HCT116 (cell line): ENCODE results near the gene MACROH2A1. TPM values are rescaled to one million over a fixed set of nuclear protein-coding genes. Genes with fewer than 3 reads are reported as not detected.

Source experiments
- ATAC-seq: fragments of 200-7000 bp; cut with Tn5 transposase; 2 replicates; pipeline ENCODE4 v1.9.1; 2020; ENCODE audit warnings: mild to moderate bottlenecking, moderate library complexity
- BruUV-seq: library from RNA; stranded (reverse); fragments of 400-500 nt; replicated peaks from 2 replicates; lab custom pipeline; 2021; lab: Mats Ljungman, UMichigan
- CTCF ChIA-PET: fragments of 300-600 bp; sonication (Branson Sonifier 250); formaldehyde crosslinking; loops from one replicate; lab custom pipeline; 2021; ENCODE audit warnings: antibody characterized with exemption; lab: Charles Lee
- POLR2A ChIA-PET: fragments of 300-600, 350-600 bp; sonication (Branson Sonifier 250); formaldehyde crosslinking; loops from one replicate; lab custom pipeline; 2021; ENCODE audit warnings: antibody characterized with exemption; lab: Charles Lee
- RAD21 ChIA-PET, 2 experiments: fragments of 300-600 bp; sonication (Branson Sonifier 250); formaldehyde crosslinking; loops; one replicate each; lab custom pipeline; 2023; ENCODE audit warnings: low total read pairs in 2 of 2; ENCODE audit not compliant: uncharacterized antibody in 2 of 2, unreplicated experiment in 2 of 2, low non-redundant PET in 1 of 2; lab: Charles Lee
- DNase-seq: peaks from one replicate; pipeline ENCODE4 v3.0.0-alpha.2; 2010; ENCODE audit warnings: low read depth, low spot score
- H2AFZ ChIP-seq: fragments of 200-600 bp; shearing (Covaris generic), sonication (generic); 2 replicates; pipeline ENCODE4 v1.6.1; 2017; ENCODE audit warnings: low read depth, mixed run types, mixed read lengths, antibody characterized with exemption, low read length; ENCODE audit not compliant: poor library complexity, severe bottlenecking
- H3K27ac ChIP-seq: 2 replicates; pipeline ENCODE4 v1.5.1; 2012; ENCODE audit warnings: low read depth, low read length
- H3K27me3 ChIP-seq: fragments of 200-600 bp; sonication (generic); 2 replicates; pipeline ENCODE4 v1.6.1; 2016; ENCODE audit warnings: mixed run types, low read length, mixed read lengths; ENCODE audit not compliant: insufficient read depth
- H3K36me3 ChIP-seq, 2 experiments: fragments of 200-500 bp in 1 of 2; fragments of 200-600 bp in 1 of 2; sonication (Bioruptor generic) in 1 of 2; sonication (generic) in 1 of 2; 2 replicates each; pipeline versions ENCODE4 v1.5.1 to v1.6.1; 2014 to 2016; ENCODE audit warnings: low read length in 2 of 2, inconsistent platforms in 1 of 2, mixed read lengths in 1 of 2, mixed run types in 1 of 2; ENCODE audit not compliant: insufficient read depth in 2 of 2, control insufficient read depth in 1 of 2
- H3K4me1 ChIP-seq, 2 experiments: fragments of 200-600 bp in 1 of 2; sonication (generic) in 1 of 2; 2 replicates each; pipeline versions ENCODE4 v1.5.1 to v1.6.1; 2012 to 2017; ENCODE audit warnings: low read length in 2 of 2, inconsistent platforms in 1 of 2, mild to moderate bottlenecking in 1 of 2, mixed read lengths in 1 of 2, mixed run types in 1 of 2, moderate library complexity in 1 of 2; ENCODE audit not compliant: insufficient read depth in 2 of 2, control insufficient read depth in 1 of 2
- H3K4me2 ChIP-seq: fragments of 200-600 bp; sonication (generic); 2 replicates; pipeline ENCODE4 v1.6.1; 2017; ENCODE audit warnings: mixed run types, low read length, mixed read lengths
- H3K4me3 ChIP-seq, 2 experiments: fragments of 200-600 bp in 1 of 2; sonication (generic) in 1 of 2; replicated peaks in 1 of 2; 2 replicates each; pipeline ENCODE4 v1.5.1; 2011 to 2016; ENCODE audit warnings: low read length in 2 of 2, control low read depth in 1 of 2, low read depth in 1 of 2, mild to moderate bottlenecking in 1 of 2, mixed read lengths in 1 of 2, mixed run types in 1 of 2
- H3K79me2 ChIP-seq: fragments of 200-600 bp; sonication (generic); 2 replicates; pipeline ENCODE4 v1.6.1; 2017; ENCODE audit warnings: mild to moderate bottlenecking, mixed run types, low read length, moderate library complexity, mixed read lengths; ENCODE audit not compliant: insufficient read depth
- H3K9ac ChIP-seq: fragments of 200-600 bp; sonication (generic); 2 replicates; pipeline ENCODE4 v1.6.1; 2016; ENCODE audit warnings: low read length, mixed read lengths
- H3K9me2 ChIP-seq: fragments of 200-600 bp; sonication (generic), shearing (Covaris generic); 2 replicates; pipeline ENCODE4 v1.6.1; 2017; ENCODE audit warnings: mixed run types, mild to moderate bottlenecking, moderate library complexity; ENCODE audit not compliant: insufficient read depth
- H3K9me3 ChIP-seq, 2 experiments: fragments of 200-500 bp in 1 of 2; fragments of 200-600 bp in 1 of 2; sonication (Bioruptor generic) in 1 of 2; sonication (generic) in 1 of 2; 2 replicates each; pipeline ENCODE4 v1.6.1; 2014 to 2017; ENCODE audit warnings: low read length in 2 of 2, mixed read lengths in 2 of 2, inconsistent platforms in 1 of 2, low read depth in 1 of 2, mild to moderate bottlenecking in 1 of 2, mixed run types in 1 of 2, moderate library complexity in 1 of 2; ENCODE audit not compliant: control insufficient read depth in 1 of 2, insufficient read depth in 1 of 2
- H4K20me1 ChIP-seq: fragments of 200-600 bp; sonication (generic), shearing (Covaris generic); 2 replicates; pipeline ENCODE4 v1.6.1; 2017; ENCODE audit warnings: mixed run types, mild to moderate bottlenecking, moderate library complexity; ENCODE audit not compliant: insufficient read depth
- ATF3 ChIP-seq: IDR thresholded peaks from 2 replicates; pipeline ENCODE4 v1.6.1; 2012
- CBX3 ChIP-seq: IDR thresholded peaks from 2 replicates; pipeline ENCODE4 v1.6.1; 2012; ENCODE audit warnings: low read depth
- CTCF ChIP-seq, 3 experiments: fragments of 200-600 bp in 1 of 3; sonication (generic) in 1 of 3; IDR thresholded peaks in 2 of 3; conservative IDR thresholded peaks in 1 of 3; 2 replicates each; pipeline ENCODE4 v1.5.1; 2012 to 2017; ENCODE audit warnings: low read depth in 2 of 3, low read length in 2 of 3, antibody characterized with exemption in 1 of 3, borderline replicate concordance in 1 of 3, control low read depth in 1 of 3, mild to moderate bottlenecking in 1 of 3, mixed read lengths in 1 of 3, mixed run types in 1 of 3, moderate library complexity in 1 of 3; ENCODE audit not compliant: insufficient read depth in 1 of 3
- EGR1 ChIP-seq: IDR thresholded peaks from 2 replicates; pipeline ENCODE4 v1.6.1; 2012; ENCODE audit warnings: low read depth
- ELF1 ChIP-seq: IDR thresholded peaks from 2 replicates; pipeline ENCODE4 v1.6.1; 2012; ENCODE audit warnings: low read depth, borderline replicate concordance
- JUND ChIP-seq: IDR thresholded peaks from 2 replicates; pipeline ENCODE4 v1.6.1; 2012
- MAX ChIP-seq: IDR thresholded peaks from 2 replicates; pipeline ENCODE4 v1.6.1; 2012
- POLR2AphosphoS5 ChIP-seq: IDR thresholded peaks from 2 replicates; pipeline ENCODE4 v1.6.1; 2011; ENCODE audit warnings: mild to moderate bottlenecking, low read depth, low read length, moderate library complexity
- SP1 ChIP-seq: IDR thresholded peaks from 2 replicates; pipeline ENCODE4 v1.6.1; 2012; ENCODE audit warnings: low read depth
- TCF7L2 ChIP-seq: IDR thresholded peaks from 2 replicates; pipeline ENCODE4 v1.7.0; 2011; ENCODE audit warnings: borderline replicate concordance, inconsistent platforms; ENCODE audit not compliant: insufficient read depth, insufficient read length; ENCODE audit errors: extremely low read depth
- ZFX ChIP-seq: fragments of 450-650 bp; IDR thresholded peaks from 2 replicates; pipeline ENCODE4 v1.6.1; 2017
- intact Hi-C: fragments of 100-400 bp; cut with micrococcal nuclease; formaldehyde crosslinking; loops from 2 replicates; pipeline ENCODE4 v1.10.0; 2022
- total RNA-seq: library from RNA; stranded (reverse); gene quantifications from one replicate; pipeline ENCODE4 v1.2.1, GENCODE V29; 2021; ENCODE audit not compliant: unreplicated experiment

The MACROH2A1 gene
- total RNA-seq, 1 experiment from 2014 or later: 218 TPM

GRCh38 chr5:135323701-135324132 lies 75.3 kb downstream of the MACROH2A1 start:
- Histone ChIP-seq H3K4me1 (peaks cover 6 to 12% of the 10 kb centered on the region in 2 experiments; a peak in 2 of 4 replicates), H3K9ac (no peak overlapping the region), H3K27ac (no peak overlapping the region), H4K20me1 (no peaks in the 10 kb centered on the region), H3K4me3 (no peak overlapping the region), H3K27me3 (no peaks in the 10 kb centered on the region), H3K36me3 (no peaks in the 10 kb centered on the region), H3K9me3 (no peaks in the 10 kb centered on the region), H3K4me2 (no peak overlapping the region), H3K9me2 (no peaks in the 10 kb centered on the region), H2AFZ (no peak overlapping the region), H3K79me2 (no peaks in the 10 kb centered on the region)
- DNase-seq (no peak), ATAC-seq (no peak)
- CTCF ChIA-PET: no interaction called here
- RAD21 ChIA-PET: no interaction called here
- intact Hi-C loops: no loop called here
- no peak for TF ChIP-seq TCF7L2
- TF ChIP-seq ATF3: no peak
- no peak for TF ChIP-seq CTCF (IDR thresholded peaks at IDR 0.05 in 2 of 3, conservative IDR thresholded peaks at IDR 0.05 in 1 of 3; ENCODE audit: borderline replicate concordance in 1 of 3, insufficient read depth in 1 of 3, low read depth in 2 of 3, low read length in 2 of 3)
- no peak for TF ChIP-seq CBX3
- TF ChIP-seq JUND: no peak
- TF ChIP-seq SP1: no peak
- no peak for TF ChIP-seq ELF1
- no peak for TF ChIP-seq EGR1
- TF ChIP-seq POLR2AphosphoS5: no peak
- TF ChIP-seq ZFX: no peak
- no peak for TF ChIP-seq MAX
- POLR2A ChIA-PET: no interaction called here
- BruUV-seq: no TSS peak
